ENCODE measurements around the gene HOXB4.

- TF ChIP-seq CTCF (conservative IDR thresholded peaks at IDR 0.05; ENCODE audit: low read length) = no peak
- no peak for TF ChIP-seq EZH2phosphoT487 (IDR thresholded peaks at IDR 0.05; ENCODE audit: borderline replicate concordance, low read depth, low read length)
Measured at GRCh38 chr17:48598736-48599135, 20.6 kb upstream of the HOXB4 start.

Data from OCI-LY7 (cell line).